CD4-positive, alpha-beta T cell (primary cell): ENCODE measurements around the gene GJD2. TPM values are rescaled to one million over a fixed set of nuclear protein-coding genes. Genes with fewer than 3 reads are reported as not detected.

Source experiments
- ATAC-seq: fragments of 200-7000 bp; cut with Tn5 transposase; one replicate; pipeline ENCODE4 v1.10.0; 2022; ENCODE audit warnings: mild to moderate bottlenecking; ENCODE audit not compliant: poor library complexity
- CTCF ChIA-PET: fragments of 350-600 bp; sonication (Branson Sonifier 250); formaldehyde crosslinking; loops from one replicate; lab custom pipeline; 2021; ENCODE audit warnings: antibody characterized with exemption, inconsistent platforms; lab: Charles Lee
- POLR2A ChIA-PET: fragments of 350-600 bp; sonication (Branson Sonifier 250); formaldehyde crosslinking; loops from one replicate; lab custom pipeline; 2021; ENCODE audit warnings: antibody characterized with exemption, inconsistent platforms; lab: Charles Lee
- DNase-seq, 14 experiments: peaks; one replicate each; pipeline ENCODE4 v3.0.0-alpha.2; 2013 to 2020; ENCODE audit warnings: mixed read lengths in 2 of 14
- H3K27ac ChIP-seq, 2 donors: one replicate each; pipeline versions ENCODE4 v1.5.1 to v1.7.0; 2013; ENCODE audit warnings: low read length in 2 of 2, low read depth in 1 of 2, mild to moderate bottlenecking in 1 of 2
- H3K27me3 ChIP-seq, 2 experiments: 1 replicate in 1 of 2; 2 replicates in 1 of 2; pipeline versions ENCODE4 v1.6.1 to v1.7.0; 2013; ENCODE audit warnings: low read length in 2 of 2, control low read depth in 1 of 2, mild to moderate bottlenecking in 1 of 2, moderate library complexity in 1 of 2; ENCODE audit not compliant: insufficient read depth in 2 of 2, control insufficient read depth in 1 of 2
- H3K36me3 ChIP-seq: one replicate; pipeline ENCODE4 v1.6.1; 2013; ENCODE audit warnings: low read length, control low read depth; ENCODE audit not compliant: insufficient read depth
- H3K4me1 ChIP-seq: one replicate; pipeline ENCODE4 v1.6.1; 2013; ENCODE audit warnings: low read length, control low read depth; ENCODE audit not compliant: insufficient read depth
- H3K4me3 ChIP-seq: one replicate; pipeline ENCODE4 v1.5.1; 2013; ENCODE audit warnings: mild to moderate bottlenecking, low read length, moderate library complexity
- H3K9me3 ChIP-seq, 2 experiments: 1 replicate in 1 of 2; 2 replicates in 1 of 2; pipeline versions ENCODE4 v1.6.1 to v1.7.0; 2013; ENCODE audit warnings: low read length in 2 of 2, mild to moderate bottlenecking in 2 of 2, control low read depth in 1 of 2, moderate library complexity in 1 of 2; ENCODE audit not compliant: control insufficient read depth in 1 of 2, insufficient read depth in 1 of 2
- H3K27ac Mint-ChIP-seq: one replicate; pipeline ENCODE4 v1.8.0; 2020; ENCODE audit warnings: mixed read lengths
- H3K27me3 Mint-ChIP-seq: one replicate; pipeline ENCODE4 v1.8.0; 2021; ENCODE audit warnings: mixed read lengths
- H3K36me3 Mint-ChIP-seq: one replicate; pipeline ENCODE4 v1.8.0; 2021; ENCODE audit warnings: low read depth, mixed read lengths
- H3K4me1 Mint-ChIP-seq: one replicate; pipeline ENCODE4 v1.8.0; 2021; ENCODE audit warnings: low read depth, mixed read lengths
- H3K4me3 Mint-ChIP-seq: one replicate; pipeline ENCODE4 v1.8.0; 2020; ENCODE audit warnings: mild to moderate bottlenecking, mixed read lengths
- H3K9me3 Mint-ChIP-seq: one replicate; pipeline ENCODE4 v1.8.0; 2020; ENCODE audit warnings: mixed read lengths
- intact Hi-C, 2 experiments: fragments of 100-400 bp; cut with DNase I in 1 of 2; cut with micrococcal nuclease in 1 of 2; formaldehyde crosslinking; loops; one replicate each; pipeline versions ENCODE4 v1.15.1 to v1.9.0; 2023 to 2025; cut with DNase I, micrococcal nuclease
- total RNA-seq, 174 experiments: library from RNA in 2 of 174; stranded (reverse) in 2 of 174; gene quantifications; one replicate each; pipeline ENCODE4 v1.2.3 and lab custom pipeline; 2021 to 2026
- TF ChIP-seq, protein P1 (sequence below): fragments of 200-600 bp; IDR thresholded peaks from one replicate; pipeline ENCODE4 v1.8.0; 2022; ENCODE audit warnings: antibody characterized with exemption, mild to moderate bottlenecking

Gene GJD2
- total RNA-seq, 2 experiments from 2014 or later: not detected

DNA sequence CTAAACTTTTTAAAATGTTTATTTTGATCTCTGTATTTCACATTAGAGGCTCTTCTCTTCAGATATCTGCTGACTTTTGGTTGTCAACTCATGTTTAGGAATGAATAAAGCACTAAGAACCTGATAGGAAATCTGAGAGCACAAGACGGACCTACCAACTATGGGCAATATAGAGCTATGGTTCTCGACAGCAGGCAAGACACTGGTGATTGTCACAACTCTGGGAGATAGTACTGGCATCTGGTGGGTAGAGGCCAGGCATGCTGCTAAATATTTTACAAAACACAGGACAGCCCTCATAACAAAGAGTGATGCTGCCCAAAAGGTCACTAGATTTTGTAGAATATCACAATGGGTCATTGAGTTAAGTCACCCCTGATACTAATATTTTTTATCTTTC lies 17.5 kb upstream of the GJD2 start:
- H3K27ac Mint-ChIP-seq: no peak overlapping the region
- H3K4me1 Mint-ChIP-seq: no peaks in the 10 kb centered on the region
- Histone ChIP-seq H3K9me3 (no peaks in the 10 kb centered on the region), H3K4me3 (no peak overlapping the region), H3K27ac (no peak overlapping the region), H3K36me3 (no peaks in the 10 kb centered on the region), H3K27me3 (peaks cover 4% of the 10 kb centered on the region in 2 experiments), H3K4me1 (no peaks in the 10 kb centered on the region)
- H3K4me3 Mint-ChIP-seq: no peak overlapping the region
- CTCF ChIA-PET: no interaction called here
- intact Hi-C loops: no loop called here
- TF ChIP-seq, protein P1, sequence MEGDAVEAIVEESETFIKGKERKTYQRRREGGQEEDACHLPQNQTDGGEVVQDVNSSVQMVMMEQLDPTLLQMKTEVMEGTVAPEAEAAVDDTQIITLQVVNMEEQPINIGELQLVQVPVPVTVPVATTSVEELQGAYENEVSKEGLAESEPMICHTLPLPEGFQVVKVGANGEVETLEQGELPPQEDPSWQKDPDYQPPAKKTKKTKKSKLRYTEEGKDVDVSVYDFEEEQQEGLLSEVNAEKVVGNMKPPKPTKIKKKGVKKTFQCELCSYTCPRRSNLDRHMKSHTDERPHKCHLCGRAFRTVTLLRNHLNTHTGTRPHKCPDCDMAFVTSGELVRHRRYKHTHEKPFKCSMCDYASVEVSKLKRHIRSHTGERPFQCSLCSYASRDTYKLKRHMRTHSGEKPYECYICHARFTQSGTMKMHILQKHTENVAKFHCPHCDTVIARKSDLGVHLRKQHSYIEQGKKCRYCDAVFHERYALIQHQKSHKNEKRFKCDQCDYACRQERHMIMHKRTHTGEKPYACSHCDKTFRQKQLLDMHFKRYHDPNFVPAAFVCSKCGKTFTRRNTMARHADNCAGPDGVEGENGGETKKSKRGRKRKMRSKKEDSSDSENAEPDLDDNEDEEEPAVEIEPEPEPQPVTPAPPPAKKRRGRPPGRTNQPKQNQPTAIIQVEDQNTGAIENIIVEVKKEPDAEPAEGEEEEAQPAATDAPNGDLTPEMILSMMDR: no peak
- H3K9me3 Mint-ChIP-seq: no peaks in the 10 kb centered on the region
- DNase-seq (no peak), ATAC-seq (no peak)
- peaks cover 39% of the 10 kb centered on the region for H3K27me3 Mint-ChIP-seq
- POLR2A ChIA-PET: no interaction called here
- no peaks in the 10 kb centered on the region for H3K36me3 Mint-ChIP-seq

DNA sequence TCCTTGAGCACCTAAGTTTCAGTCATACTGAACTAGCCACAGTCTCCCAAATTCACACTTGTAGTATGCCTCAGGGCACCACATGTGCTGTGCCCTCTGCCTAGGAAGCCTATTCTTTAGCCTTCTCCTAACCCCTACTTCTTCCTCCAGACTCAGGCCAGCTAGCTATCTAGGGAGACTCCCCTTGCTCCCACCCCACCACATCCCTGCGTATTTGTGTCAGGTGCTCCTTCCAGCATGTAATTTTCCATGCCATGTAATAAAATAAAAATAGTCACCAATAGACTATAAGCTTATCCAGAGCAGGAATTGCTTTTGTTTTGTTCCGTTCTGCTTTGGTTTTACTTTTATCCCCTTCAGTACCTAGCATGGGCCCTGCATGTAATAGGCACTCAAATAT lies 14.9 kb upstream of the GJD2 start:
- Mint-ChIP-seq H3K4me1 (no peaks in the 10 kb centered on the region), H3K9me3 (no peaks in the 10 kb centered on the region), H3K4me3 (no peak overlapping the region), H3K27ac (no peak overlapping the region), H3K36me3 (no peaks in the 10 kb centered on the region), H3K27me3 (peaks cover 23% of the 10 kb centered on the region)
- intact Hi-C loops: no loop called here
- H3K27me3 ChIP-seq: peaks cover 4% of the 10 kb centered on the region in 2 experiments
- ChIA-PET POLR2A (no interaction called here), CTCF (no interaction called here)
- H3K36me3 ChIP-seq: no peaks in the 10 kb centered on the region
- ATAC-seq (no peak), DNase-seq (no peak)
- no peak overlapping the region for H3K27ac ChIP-seq
- H3K4me3 ChIP-seq: no peak overlapping the region
- H3K4me1 ChIP-seq: no peaks in the 10 kb centered on the region
- TF ChIP-seq, protein P1: no peak
- H3K9me3 ChIP-seq: no peaks in the 10 kb centered on the region

DNA sequence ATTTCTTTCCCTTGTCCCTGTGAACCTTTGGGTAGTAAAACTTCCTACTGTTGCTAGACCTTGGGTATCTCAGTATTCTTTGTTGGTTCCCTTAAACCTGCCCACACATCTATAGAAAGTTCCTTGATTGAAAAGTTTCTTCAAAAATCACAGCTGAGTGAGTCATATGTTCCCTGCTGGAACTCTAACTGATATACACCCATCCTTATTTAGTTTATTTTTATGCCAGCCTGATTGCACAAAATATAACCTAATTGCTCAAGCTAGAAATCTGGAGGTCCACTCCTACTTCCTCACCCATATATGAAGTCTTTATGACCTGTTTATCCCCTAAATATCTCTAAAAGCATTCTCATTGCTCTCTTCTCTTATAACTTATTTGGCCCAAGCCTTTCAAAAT lies 13.7 kb upstream of the GJD2 start:
- CTCF ChIA-PET: no interaction called here

More for the DNA sequence above, 13.7 kb upstream of the GJD2 start:
- Histone ChIP-seq H3K9me3 (no peaks in the 10 kb centered on the region), H3K27ac (no peak overlapping the region), H3K4me3 (no peak overlapping the region), H3K27me3 (peaks cover under 1 to 4% of the 10 kb centered on the region in 2 experiments), H3K36me3 (no peaks in the 10 kb centered on the region), H3K4me1 (no peaks in the 10 kb centered on the region)
- Mint-ChIP-seq H3K36me3 (no peaks in the 10 kb centered on the region), H3K4me3 (no peak overlapping the region), H3K9me3 (no peaks in the 10 kb centered on the region), H3K4me1 (no peaks in the 10 kb centered on the region), H3K27me3 (peaks cover 27% of the 10 kb centered on the region), H3K27ac (no peak overlapping the region)
- TF ChIP-seq, protein P1: no peak
- ATAC-seq (no peak), DNase-seq (no peak)
- POLR2A ChIA-PET: no interaction called here
- intact Hi-C loops: no loop called here
